Neuronal stem cell (in vitro differentiated cells): ENCODE data around the gene AGBL4.

Experiments
- DNase-seq: peaks from one replicate; pipeline ENCODE4 v3.0.0-alpha.2; 2013; ENCODE audit warnings: low spot score
- H2AFZ ChIP-seq: one replicate; pipeline ENCODE4 v1.6.1; 2013; ENCODE audit warnings: mild to moderate bottlenecking, low read length, inconsistent platforms
- H2AK5ac ChIP-seq: 2 replicates; pipeline ENCODE4 v1.6.1; 2013; ENCODE audit warnings: low read depth, mild to moderate bottlenecking, inconsistent platforms, low read length, moderate library complexity, mixed read lengths
- H2BK120ac ChIP-seq: 2 replicates; pipeline ENCODE4 v1.6.1; 2013; ENCODE audit warnings: low read depth, mild to moderate bottlenecking, inconsistent platforms, low read length, moderate library complexity, mixed read lengths
- H2BK12ac ChIP-seq: one replicate; pipeline ENCODE4 v1.6.1; 2013; ENCODE audit warnings: low read length, inconsistent platforms
- H2BK15ac ChIP-seq: 2 replicates; pipeline ENCODE4 v1.6.1; 2013; ENCODE audit warnings: mild to moderate bottlenecking, low read length, inconsistent platforms, mixed read lengths
- H2BK5ac ChIP-seq: one replicate; pipeline ENCODE4 v1.6.1; 2013; ENCODE audit warnings: inconsistent platforms, mild to moderate bottlenecking, low read length, moderate library complexity
- H3K14ac ChIP-seq: one replicate; pipeline ENCODE4 v1.6.1; 2013; ENCODE audit warnings: low read length, inconsistent platforms
- H3K18ac ChIP-seq: 2 replicates; pipeline ENCODE4 v1.6.1; 2013; ENCODE audit warnings: low read length, inconsistent platforms
- H3K23ac ChIP-seq: 2 replicates; pipeline ENCODE4 v1.6.1; 2013; ENCODE audit warnings: low read depth, mild to moderate bottlenecking, mixed read lengths, low read length, inconsistent platforms; ENCODE audit not compliant: poor library complexity
- H3K27ac ChIP-seq: replicated peaks from 3 replicates; pipeline ENCODE4 v1.5.1; 2013; ENCODE audit warnings: low read length, inconsistent platforms
- H3K27me3 ChIP-seq, 3 experiments: 2 replicates each; pipeline ENCODE4 v1.6.1; 2013; ENCODE audit warnings: low read length in 3 of 3, mild to moderate bottlenecking in 2 of 3, inconsistent platforms in 1 of 3, low read depth in 1 of 3, mixed read lengths in 1 of 3, moderate library complexity in 1 of 3; ENCODE audit not compliant: control insufficient read depth in 3 of 3, insufficient read depth in 3 of 3
- H3K36me3 ChIP-seq, 2 donors: replicated peaks in 1 of 2; 2 replicates each; pipeline ENCODE4 v1.6.1; 2013; ENCODE audit warnings: low read length in 2 of 2; ENCODE audit not compliant: control insufficient read depth in 2 of 2, insufficient read depth in 2 of 2
- H3K4ac ChIP-seq: 2 replicates; pipeline ENCODE4 v1.6.1; 2013; ENCODE audit warnings: inconsistent platforms, mild to moderate bottlenecking, low read length, moderate library complexity
- H3K4me1 ChIP-seq, 2 donors: 1 replicate in 1 of 2; 2 replicates in 1 of 2; pipeline ENCODE4 v1.6.1; 2013; ENCODE audit warnings: low read length in 2 of 2, low read depth in 1 of 2; ENCODE audit not compliant: control insufficient read depth in 2 of 2, insufficient read depth in 1 of 2
- H3K4me2 ChIP-seq: one replicate; pipeline ENCODE4 v1.6.1; 2013; ENCODE audit warnings: mild to moderate bottlenecking, low read length, inconsistent platforms; ENCODE audit not compliant: insufficient read depth, poor library complexity, severe bottlenecking
- H3K4me3 ChIP-seq, 2 donors: 2 replicates each; pipeline ENCODE4 v1.5.1; 2013; ENCODE audit warnings: low read length in 2 of 2, mild to moderate bottlenecking in 2 of 2, inconsistent platforms in 1 of 2, moderate library complexity in 1 of 2
- H3K79me1 ChIP-seq: one replicate; pipeline ENCODE4 v1.6.1; 2013; ENCODE audit warnings: low read depth, mild to moderate bottlenecking, inconsistent platforms, low read length, moderate library complexity
- H3K9ac ChIP-seq: one replicate; pipeline ENCODE4 v1.6.1; 2013; ENCODE audit warnings: mild to moderate bottlenecking, low read depth, low read length, inconsistent platforms; ENCODE audit not compliant: poor library complexity
- H3K9me3 ChIP-seq, 2 donors: replicated peaks in 1 of 2; 2 replicates each; pipeline versions ENCODE3 to v1.6.1; 2013; ENCODE audit warnings: low read length in 2 of 2, mild to moderate bottlenecking in 2 of 2, inconsistent platforms in 1 of 2, low read depth in 1 of 2, mixed read lengths in 1 of 2, moderate library complexity in 1 of 2; ENCODE audit not compliant: control insufficient read depth in 2 of 2, insufficient read depth in 1 of 2
- H4K8ac ChIP-seq: one replicate; pipeline ENCODE4 v1.6.1; 2013; ENCODE audit warnings: low read depth, mild to moderate bottlenecking, inconsistent platforms, low read length, moderate library complexity
- H4K91ac ChIP-seq: one replicate; pipeline ENCODE4 v1.6.1; 2013; ENCODE audit warnings: low read length, low read depth, mild to moderate bottlenecking, inconsistent platforms; ENCODE audit not compliant: poor library complexity
- WGBS, 2 donors: extraction: QIAGEN DNeasy Blood & Tissue Kit; methylation state at CpG; one replicate each; pipeline ENCODE4 v1.1.7; 2013; ENCODE audit warnings: missing lambda C conversion rate in 2 of 2, mixed read lengths in 1 of 2; ENCODE audit not compliant: insufficient read length in 2 of 2, insufficient replicate concordance in 1 of 2; ENCODE audit errors: extremely low coverage in 2 of 2; 5-methylcytosine and 5-hydroxymethylcytosine counted together

Gene AGBL4

DNA sequence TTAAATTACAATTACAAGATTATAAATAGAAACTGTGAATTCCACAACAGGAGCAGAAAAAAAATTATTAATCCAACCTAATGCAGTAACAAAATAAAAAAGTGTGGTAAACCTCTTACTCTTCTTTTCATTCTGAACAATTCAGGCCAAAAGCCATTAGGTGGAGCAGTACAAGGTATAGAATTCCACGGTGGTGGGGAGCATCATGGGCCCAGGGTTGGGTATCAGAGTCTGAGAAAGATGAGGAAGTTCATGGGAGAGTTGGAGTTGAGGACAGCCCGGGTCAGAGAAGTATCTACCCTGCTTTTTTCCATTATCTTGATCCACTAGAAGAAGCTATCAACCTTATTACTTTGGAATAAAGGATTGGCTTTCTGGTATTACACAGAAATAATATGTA, 586.9 kb downstream of the AGBL4 start:
- no peaks in the 10 kb centered on the region for H3K4me1 ChIP-seq
- H3K9me3 ChIP-seq = peaks cover 0 to 3% of the 10 kb centered on the region in 2 donors
- H3K18ac ChIP-seq = no peak overlapping the region
- no peak overlapping the region for H3K27ac ChIP-seq
- H2AFZ ChIP-seq = no peak overlapping the region
- H2BK120ac ChIP-seq = no peak overlapping the region
- no peaks in the 10 kb centered on the region for H3K79me1 ChIP-seq
- H3K4me3 ChIP-seq = no peak overlapping the region
- H3K36me3 ChIP-seq = no peaks in the 10 kb centered on the region
- no peak overlapping the region for H3K9ac ChIP-seq
- DNase-seq = no peak
- no peak overlapping the region for H3K23ac ChIP-seq
- no peak overlapping the region for H2AK5ac ChIP-seq
- H3K4ac ChIP-seq = no peak overlapping the region
- H4K8ac ChIP-seq = no peak overlapping the region
- H4K91ac ChIP-seq = no peak overlapping the region
- no peak overlapping the region for H2BK5ac ChIP-seq
- no peaks in the 10 kb centered on the region for H3K27me3 ChIP-seq
- H2BK15ac ChIP-seq = no peak overlapping the region
- H3K14ac ChIP-seq = no peak overlapping the region
- H3K4me2 ChIP-seq = no peak overlapping the region
- H2BK12ac ChIP-seq = no peak overlapping the region
- no CpG with 5 or more reads among the region's 2 CpGs for WGBS, 2 donors

DNA sequence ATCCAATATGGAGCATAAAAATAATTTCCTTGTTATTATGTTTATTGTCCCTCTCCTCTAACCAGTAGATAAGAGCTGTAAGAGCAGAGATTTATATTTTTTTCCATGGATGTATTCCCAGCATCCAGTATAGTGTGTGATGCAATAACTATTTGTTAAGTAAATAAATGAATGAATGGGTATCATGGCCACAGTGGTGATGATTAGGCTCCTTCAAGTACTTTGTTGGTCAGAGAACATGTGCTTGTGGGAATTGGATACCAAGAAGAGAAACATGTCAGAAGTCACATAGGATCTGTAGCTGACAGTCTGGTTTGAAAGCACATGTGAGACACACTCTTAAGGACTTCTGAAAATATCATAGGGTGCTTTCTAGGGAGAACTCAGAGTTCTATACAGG, 588.5 kb downstream of the AGBL4 start:
- H2BK15ac ChIP-seq = no peak overlapping the region
- H3K27ac ChIP-seq = no peak overlapping the region
- H2AFZ ChIP-seq = no peak overlapping the region
- H3K36me3 ChIP-seq = no peaks in the 10 kb centered on the region
- no peak overlapping the region for H3K14ac ChIP-seq
- no peak overlapping the region for H3K4me3 ChIP-seq
- H3K4me1 ChIP-seq = no peaks in the 10 kb centered on the region
- no peak overlapping the region for H2BK5ac ChIP-seq
- H3K9ac ChIP-seq = no peak overlapping the region
- no peak overlapping the region for H3K23ac ChIP-seq
- no peak overlapping the region for H2BK120ac ChIP-seq
- no peaks in the 10 kb centered on the region for H3K9me3 ChIP-seq
- DNase-seq = no peak
- H4K8ac ChIP-seq = no peak overlapping the region
- H4K91ac ChIP-seq = no peak overlapping the region
- H3K18ac ChIP-seq = no peak overlapping the region
- no peak overlapping the region for H2AK5ac ChIP-seq
- H3K4me2 ChIP-seq = no peak overlapping the region
- H3K79me1 ChIP-seq = no peaks in the 10 kb centered on the region
- H3K4ac ChIP-seq = no peak overlapping the region
- no peaks in the 10 kb centered on the region for H3K27me3 ChIP-seq
- no peak overlapping the region for H2BK12ac ChIP-seq

DNA sequence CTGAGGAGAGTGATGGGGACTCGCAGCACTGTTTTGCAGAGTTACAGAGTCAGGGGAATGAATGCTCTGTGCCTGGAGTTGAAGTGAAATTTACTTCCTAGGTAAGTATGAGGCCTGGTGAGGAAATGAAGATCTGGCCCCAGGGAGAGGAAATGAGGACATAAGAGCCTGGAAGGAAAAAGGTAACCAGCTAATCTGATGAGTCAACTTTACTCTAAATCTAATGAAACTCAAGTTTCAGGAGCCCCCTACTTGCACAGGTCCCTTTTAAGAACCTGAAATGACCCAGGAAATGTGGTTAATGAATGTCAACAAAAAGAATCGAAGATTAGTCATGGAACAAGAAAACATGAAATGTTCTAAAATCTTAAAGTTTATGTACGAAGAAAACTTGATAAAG, 599.0 kb downstream of the AGBL4 start:
- Histone ChIP-seq H3K9me3 (peaks cover 0 to 2% of the 10 kb centered on the region in 2 donors), H3K4ac (no peak overlapping the region), H3K27ac (no peak overlapping the region), H3K4me3 (no peak overlapping the region), H2AK5ac (no peak overlapping the region), H3K18ac (no peak overlapping the region), H4K8ac (no peak overlapping the region), H3K9ac (no peak overlapping the region), H3K4me1 (no peaks in the 10 kb centered on the region), H2BK5ac (no peak overlapping the region), H3K4me2 (no peak overlapping the region), H3K23ac (no peak overlapping the region), H2BK12ac (no peak overlapping the region), H2AFZ (no peak overlapping the region), H2BK15ac (no peak overlapping the region), H4K91ac (no peak overlapping the region), H3K79me1 (no peaks in the 10 kb centered on the region), H3K36me3 (no peaks in the 10 kb centered on the region), H3K14ac (no peak overlapping the region), H3K27me3 (no peaks in the 10 kb centered on the region), H2BK120ac (no peak overlapping the region)
- DNase-seq = no peak
- no CpG with 5 or more reads among the region's 3 CpGs for WGBS, 2 donors

DNA sequence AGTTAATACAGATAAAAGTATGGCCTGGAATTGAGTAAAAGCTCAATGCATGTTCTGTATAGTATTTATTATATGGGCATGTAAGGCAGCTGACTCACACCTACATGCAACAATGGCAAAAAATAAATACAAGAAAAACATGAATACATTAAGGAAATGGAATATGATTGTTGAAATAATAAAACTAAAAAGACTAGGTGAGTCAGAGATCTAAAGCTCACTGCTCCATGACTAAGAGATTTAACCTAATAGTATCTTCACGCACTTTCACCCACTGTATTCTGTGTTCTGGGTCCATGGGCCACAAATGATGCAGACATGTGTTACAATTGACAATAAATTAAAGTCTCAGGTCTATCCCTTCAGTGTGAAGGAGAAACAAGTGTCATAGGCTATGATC, 607.0 kb downstream of the AGBL4 start:
- no peak overlapping the region for H3K4ac ChIP-seq
- no peak overlapping the region for H2AK5ac ChIP-seq
- H3K27me3 ChIP-seq = no peaks in the 10 kb centered on the region
- no peak overlapping the region for H2BK120ac ChIP-seq
- WGBS, 2 donors = no CpG with 5 or more reads among the region's 1 CpG
- no peak overlapping the region for H4K8ac ChIP-seq
- H3K4me3 ChIP-seq = no peak overlapping the region
- H3K4me2 ChIP-seq = no peak overlapping the region
- no peak overlapping the region for H3K14ac ChIP-seq
- H4K91ac ChIP-seq = no peak overlapping the region
- no peak for DNase-seq
- no peaks in the 10 kb centered on the region for H3K4me1 ChIP-seq
- H3K9me3 ChIP-seq = no peaks in the 10 kb centered on the region
- H3K9ac ChIP-seq = no peak overlapping the region
- H3K23ac ChIP-seq = no peak overlapping the region
- no peak overlapping the region for H2BK5ac ChIP-seq
- no peak overlapping the region for H2BK15ac ChIP-seq
- H3K18ac ChIP-seq = no peak overlapping the region
- no peak overlapping the region for H2AFZ ChIP-seq
- H3K27ac ChIP-seq = no peak overlapping the region
- no peaks in the 10 kb centered on the region for H3K79me1 ChIP-seq
- H2BK12ac ChIP-seq = no peak overlapping the region
- no peaks in the 10 kb centered on the region for H3K36me3 ChIP-seq
